PC-3 (cell line): ENCODE results near the gene CCSER1. TPM values are rescaled to one million over a fixed set of nuclear protein-coding genes. Genes with fewer than 3 reads are reported as not detected.

Source experiments
- ATAC-seq: fragments of 200-7000 bp; cut with Tn5 transposase; 2 replicates; pipeline ENCODE4 v1.9.1; 2020; ENCODE audit warnings: mild to moderate bottlenecking, moderate library complexity
- BruUV-seq: library from RNA; stranded (reverse); fragments of 400-500 nt; replicated peaks from 2 replicates; lab custom pipeline; 2021; lab: Mats Ljungman, UMichigan
- CTCF ChIA-PET: fragments of 300-600 bp; sonication (Branson Sonifier 250); formaldehyde crosslinking; loops from one replicate; lab custom pipeline; 2022; ENCODE audit warnings: antibody characterized with exemption; lab: Charles Lee
- POLR2A ChIA-PET: fragments of 300-600 bp; sonication (Branson Sonifier 250); formaldehyde crosslinking; loops from one replicate; lab custom pipeline; 2022; ENCODE audit warnings: antibody characterized with exemption; ENCODE audit not compliant: unreplicated experiment; lab: Charles Lee
- DNase-seq: peaks from one replicate; pipeline ENCODE4 v3.0.0-alpha.2; 2015
- H2AFZ ChIP-seq: fragments of 300-600 bp; sonication (generic); 2 replicates; pipeline ENCODE4 v1.6.0; 2016; ENCODE audit warnings: antibody characterized with exemption, low read length
- H3F3A ChIP-seq: fragments of 300-600 bp; sonication (generic); one replicate; pipeline ENCODE4 v1.6.0; 2017; ENCODE audit warnings: antibody characterized with exemption, low read length, control low read depth, mild to moderate bottlenecking; ENCODE audit not compliant: unreplicated experiment
- H3K27ac ChIP-seq: fragments of 300-600 bp; sonication (generic); 2 replicates; pipeline ENCODE4 v1.5.1; 2016; ENCODE audit warnings: mild to moderate bottlenecking, low read length
- H3K27me3 ChIP-seq: fragments of 300-600 bp; sonication (generic); 2 replicates; pipeline ENCODE4 v1.6.1; 2016; ENCODE audit warnings: low read length, mixed read lengths
- H3K36me3 ChIP-seq: fragments of 300-600 bp; sonication (generic); 2 replicates; pipeline ENCODE4 v1.6.1; 2016; ENCODE audit warnings: low read depth, mixed run types, low read length, mixed read lengths
- H3K4me1 ChIP-seq: fragments of 300-600 bp; sonication (generic); 2 replicates; pipeline ENCODE4 v1.5.1; 2016; ENCODE audit warnings: low read length; ENCODE audit not compliant: insufficient read depth
- H3K4me2 ChIP-seq: fragments of 300-600 bp; sonication (generic); 2 replicates; pipeline ENCODE4 v1.6.0; 2016; ENCODE audit warnings: low read length
- H3K4me3 ChIP-seq: fragments of 300-600 bp; sonication (generic); 2 replicates; pipeline ENCODE4 v1.5.1; 2016; ENCODE audit warnings: mild to moderate bottlenecking, low read length, mixed read lengths
- H3K79me2 ChIP-seq: fragments of 300-600 bp; sonication (generic); 2 replicates; pipeline ENCODE4 v1.6.1; 2017; ENCODE audit warnings: low read length, mixed read lengths
- H3K9ac ChIP-seq: fragments of 300-600 bp; sonication (generic); 2 replicates; pipeline ENCODE4 v1.6.0; 2016; ENCODE audit warnings: mild to moderate bottlenecking, low read length
- H3K9me2 ChIP-seq: fragments of 300-600 bp; sonication (generic); replicated peaks from 2 replicates; pipeline ENCODE4 v1.6.1; 2016; ENCODE audit warnings: mixed run types, low read length, mixed read lengths
- H3K9me3 ChIP-seq: fragments of 300-600 bp; sonication (generic); 2 replicates; pipeline ENCODE4 v1.6.1; 2016; ENCODE audit warnings: low read length, mixed read lengths
- H4K20me1 ChIP-seq: fragments of 300-600 bp; sonication (generic); 2 replicates; pipeline ENCODE4 v1.6.1; 2016; ENCODE audit warnings: low read length, mixed read lengths
- EZH2 ChIP-seq: fragments of 300-600 bp; sonication (generic); IDR thresholded peaks from one replicate; pipeline ENCODE4 v1.6.1; 2017; ENCODE audit warnings: antibody characterized with exemption, mild to moderate bottlenecking, low read length; ENCODE audit not compliant: unreplicated experiment
- EZH2phosphoT487 ChIP-seq: fragments of 300-600 bp; sonication (generic); IDR thresholded peaks from 2 replicates; pipeline ENCODE4 v1.6.1; 2018; ENCODE audit warnings: mild to moderate bottlenecking, antibody characterized with exemption, low read length, borderline replicate concordance
- intact Hi-C: fragments of 100-400 bp; cut with micrococcal nuclease; formaldehyde crosslinking; loops from 2 replicates; pipeline ENCODE4 v1.9.0; 2023
- total RNA-seq: library from RNA; depleted of rRNA; stranded (reverse); fragments of >200 nt; gene quantifications from 2 replicates; pipeline ENCODE4 v1.2.3, GENCODE V29; 2014
- TF ChIP-seq, protein P1 (sequence below): fragments of 300-600 bp; sonication (generic); conservative IDR thresholded peaks from 2 replicates; pipeline ENCODE4 v1.5.1; 2017; ENCODE audit warnings: antibody characterized with exemption, low read depth, mild to moderate bottlenecking, low read length

The CCSER1 gene
- total RNA-seq, 1 experiment from 2014 or later = 6.0 TPM

DNA sequence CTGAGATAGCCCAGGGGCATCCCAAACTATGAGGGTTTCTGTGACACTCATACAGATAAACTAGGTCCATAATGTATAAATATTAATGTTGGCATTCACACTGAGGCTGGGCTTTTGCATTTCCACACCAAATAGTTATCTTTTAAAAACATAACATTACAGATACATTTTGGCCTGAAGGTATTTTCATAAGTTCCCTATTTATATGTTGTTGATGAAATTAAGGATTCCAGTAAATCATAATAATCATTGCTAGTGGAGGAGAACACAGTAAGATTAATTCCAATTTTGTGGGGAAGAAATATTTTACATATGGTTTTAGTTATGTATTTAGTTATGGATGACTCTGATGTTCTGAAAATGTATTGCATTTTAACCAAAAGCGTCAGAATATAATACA is 479.6 kb downstream of the CCSER1 start:
- ATAC-seq = no peak
- CTCF ChIA-PET = no interaction called here
- Histone ChIP-seq H3K9ac (no peak overlapping the region), H3K4me1 (no peaks in the 10 kb centered on the region), H3K4me2 (no peak overlapping the region), H3K9me2 (no peaks in the 10 kb centered on the region), H2AFZ (no peak overlapping the region), H3K36me3 (no peaks in the 10 kb centered on the region), H4K20me1 (no peaks in the 10 kb centered on the region), H3K4me3 (no peak overlapping the region), H3K27ac (no peak overlapping the region), H3K27me3 (no peaks in the 10 kb centered on the region), H3K9me3 (no peaks in the 10 kb centered on the region), H3K79me2 (no peaks in the 10 kb centered on the region), H3F3A (no peaks in the 10 kb centered on the region)
- no TSS peak for BruUV-seq
- DNase-seq = no peak
- POLR2A ChIA-PET = no interaction called here
- TF ChIP-seq EZH2phosphoT487 (no peak), EZH2 (no peak)
- TF ChIP-seq, protein P1, sequence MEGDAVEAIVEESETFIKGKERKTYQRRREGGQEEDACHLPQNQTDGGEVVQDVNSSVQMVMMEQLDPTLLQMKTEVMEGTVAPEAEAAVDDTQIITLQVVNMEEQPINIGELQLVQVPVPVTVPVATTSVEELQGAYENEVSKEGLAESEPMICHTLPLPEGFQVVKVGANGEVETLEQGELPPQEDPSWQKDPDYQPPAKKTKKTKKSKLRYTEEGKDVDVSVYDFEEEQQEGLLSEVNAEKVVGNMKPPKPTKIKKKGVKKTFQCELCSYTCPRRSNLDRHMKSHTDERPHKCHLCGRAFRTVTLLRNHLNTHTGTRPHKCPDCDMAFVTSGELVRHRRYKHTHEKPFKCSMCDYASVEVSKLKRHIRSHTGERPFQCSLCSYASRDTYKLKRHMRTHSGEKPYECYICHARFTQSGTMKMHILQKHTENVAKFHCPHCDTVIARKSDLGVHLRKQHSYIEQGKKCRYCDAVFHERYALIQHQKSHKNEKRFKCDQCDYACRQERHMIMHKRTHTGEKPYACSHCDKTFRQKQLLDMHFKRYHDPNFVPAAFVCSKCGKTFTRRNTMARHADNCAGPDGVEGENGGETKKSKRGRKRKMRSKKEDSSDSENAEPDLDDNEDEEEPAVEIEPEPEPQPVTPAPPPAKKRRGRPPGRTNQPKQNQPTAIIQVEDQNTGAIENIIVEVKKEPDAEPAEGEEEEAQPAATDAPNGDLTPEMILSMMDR = no peak
- intact Hi-C loops = no loop called here

DNA sequence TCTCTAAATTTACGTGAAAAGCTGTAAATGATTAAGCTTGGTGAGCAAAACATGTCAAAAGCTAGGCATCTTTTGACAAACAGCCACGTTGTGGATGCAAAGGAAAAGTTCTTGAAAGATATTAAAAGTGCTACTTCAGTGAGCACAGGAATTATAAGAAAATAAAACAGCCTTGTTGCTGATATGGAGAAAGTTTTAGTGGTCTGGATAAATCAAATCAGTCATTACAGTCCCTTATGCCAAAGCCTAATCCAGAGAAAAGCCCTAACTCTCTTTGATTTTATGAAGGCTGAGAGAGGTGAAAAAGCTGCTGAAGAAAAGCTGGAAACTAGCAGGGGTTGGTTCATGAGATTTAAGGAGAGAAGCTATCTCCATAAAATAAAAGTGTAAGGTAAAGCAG is 487.2 kb downstream of the CCSER1 start:
- no TSS peak for BruUV-seq
- Histone ChIP-seq H3K4me1 (no peaks in the 10 kb centered on the region), H2AFZ (no peak overlapping the region), H3K36me3 (no peaks in the 10 kb centered on the region), H3K79me2 (no peaks in the 10 kb centered on the region), H4K20me1 (no peaks in the 10 kb centered on the region), H3K27me3 (no peaks in the 10 kb centered on the region), H3K9me3 (no peaks in the 10 kb centered on the region), H3K4me3 (no peak overlapping the region), H3F3A (no peaks in the 10 kb centered on the region), H3K27ac (no peak overlapping the region), H3K9ac (no peak overlapping the region), H3K9me2 (no peaks in the 10 kb centered on the region), H3K4me2 (no peak overlapping the region)
- intact Hi-C loops = no loop called here
- ChIA-PET CTCF (no interaction called here), POLR2A (no interaction called here)
- DNase-seq = no peak
- TF ChIP-seq, protein P1 = no peak
- TF ChIP-seq EZH2 = no peak
- TF ChIP-seq EZH2phosphoT487 = no peak
- ATAC-seq = no peak

DNA sequence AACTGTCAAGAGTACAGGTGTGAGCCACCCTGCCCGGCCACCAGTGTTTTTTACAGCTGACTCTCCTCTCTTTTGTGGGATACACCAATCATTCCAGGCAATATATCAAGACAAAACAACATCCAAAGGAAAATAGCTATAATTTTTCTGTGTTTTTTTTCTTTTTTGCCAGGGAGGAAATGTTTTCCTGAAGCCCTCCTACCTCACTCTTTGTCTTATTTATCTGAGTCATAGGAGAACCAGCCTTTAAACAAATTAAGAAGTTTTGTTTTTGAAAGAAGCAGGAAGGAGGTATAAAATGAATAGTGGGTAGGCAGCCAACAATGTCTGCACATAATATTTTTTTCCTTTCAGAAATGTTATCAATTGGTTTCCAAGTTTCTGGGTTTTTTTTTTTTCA is 493.9 kb downstream of the CCSER1 start:
- H3K9me3 ChIP-seq = no peaks in the 10 kb centered on the region
- H4K20me1 ChIP-seq = no peaks in the 10 kb centered on the region
- ATAC-seq = no peak
- no peak overlapping the region for H3K9ac ChIP-seq
- CTCF ChIA-PET = interaction anchor here (0.6 kb wide), 1 partner anchor 1692 kb away, joined by 3 read pairs; no protein-coding TSS in a partner anchor
- H3K36me3 ChIP-seq = no peaks in the 10 kb centered on the region
- no peaks in the 10 kb centered on the region for H3K79me2 ChIP-seq
- no peak for DNase-seq
- H3K4me1 ChIP-seq = no peaks in the 10 kb centered on the region
- intact Hi-C loops = no loop called here
- H3K4me2 ChIP-seq = no peak overlapping the region
- POLR2A ChIA-PET = no interaction called here
- TF ChIP-seq EZH2phosphoT487 (no peak), EZH2 (no peak)
- TF ChIP-seq, protein P1 = no peak
- no TSS peak for BruUV-seq
- H3F3A ChIP-seq = no peaks in the 10 kb centered on the region
- no peaks in the 10 kb centered on the region for H3K27me3 ChIP-seq
- H3K27ac ChIP-seq = no peak overlapping the region
- no peak overlapping the region for H2AFZ ChIP-seq
- H3K4me3 ChIP-seq = no peak overlapping the region
- H3K9me2 ChIP-seq = no peaks in the 10 kb centered on the region
